Activated CD4-positive, alpha-beta T cell treated with anti-CD3 and anti-CD28 coated beads for 24 hours (primary cell): ENCODE results near the gene CEBPB.
"Not testable (repeated sequence)": the region's sequence is repeated elsewhere in the genome, so short reads cannot be mapped to it uniquely, and the experiment has no call there.

Experiments used
- DNase-seq, 2 donors: peaks; one replicate each; pipeline ENCODE4 v3.0.0-alpha.2; 2020; ENCODE audit warnings: low read depth in 2 of 2

The CEBPB gene

DNA sequence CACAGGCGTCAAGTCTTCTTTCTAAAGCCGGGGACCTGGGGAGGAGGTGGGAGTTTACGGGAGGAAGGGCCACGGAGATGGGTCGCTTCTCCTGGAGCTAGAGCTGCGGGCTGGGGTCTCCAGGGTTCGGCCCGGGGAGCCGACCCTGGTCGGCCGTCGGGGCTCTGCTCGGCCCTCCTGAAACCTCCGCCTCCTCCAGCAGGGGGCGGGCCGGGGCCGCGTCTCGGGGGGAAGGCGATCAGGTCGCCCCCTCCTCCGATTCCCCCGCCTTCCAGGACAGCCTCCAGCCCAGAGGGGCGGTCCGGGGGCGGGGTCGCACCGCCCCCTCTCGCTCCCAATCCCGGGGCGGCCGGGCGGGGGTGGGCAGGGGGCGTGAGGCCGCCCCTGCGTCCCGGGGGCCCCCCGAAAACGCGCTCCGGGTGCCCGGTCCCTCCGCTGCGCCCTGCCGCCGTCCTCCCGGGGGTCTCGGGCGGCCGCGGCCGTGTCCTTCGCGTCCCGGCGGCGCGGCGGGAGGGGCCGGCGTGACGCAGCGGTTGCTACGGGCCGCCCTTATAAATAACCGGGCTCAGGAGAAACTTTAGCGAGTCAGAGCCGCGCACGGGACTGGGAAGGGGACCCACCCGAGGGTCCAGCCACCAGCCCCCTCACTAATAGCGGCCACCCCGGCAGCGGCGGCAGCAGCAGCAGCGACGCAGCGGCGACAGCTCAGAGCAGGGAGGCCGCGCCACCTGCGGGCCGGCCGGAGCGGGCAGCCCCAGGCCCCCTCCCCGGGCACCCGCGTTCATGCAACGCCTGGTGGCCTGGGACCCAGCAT, at the start of gene CEBPB:
CEBPB (plus strand) TSS at position 580 of the 814 bp plus-strand sequence; CDS start at position 784, 204 bp downstream.
- DNase-seq: peak; percentile 75 to 79

DNA sequence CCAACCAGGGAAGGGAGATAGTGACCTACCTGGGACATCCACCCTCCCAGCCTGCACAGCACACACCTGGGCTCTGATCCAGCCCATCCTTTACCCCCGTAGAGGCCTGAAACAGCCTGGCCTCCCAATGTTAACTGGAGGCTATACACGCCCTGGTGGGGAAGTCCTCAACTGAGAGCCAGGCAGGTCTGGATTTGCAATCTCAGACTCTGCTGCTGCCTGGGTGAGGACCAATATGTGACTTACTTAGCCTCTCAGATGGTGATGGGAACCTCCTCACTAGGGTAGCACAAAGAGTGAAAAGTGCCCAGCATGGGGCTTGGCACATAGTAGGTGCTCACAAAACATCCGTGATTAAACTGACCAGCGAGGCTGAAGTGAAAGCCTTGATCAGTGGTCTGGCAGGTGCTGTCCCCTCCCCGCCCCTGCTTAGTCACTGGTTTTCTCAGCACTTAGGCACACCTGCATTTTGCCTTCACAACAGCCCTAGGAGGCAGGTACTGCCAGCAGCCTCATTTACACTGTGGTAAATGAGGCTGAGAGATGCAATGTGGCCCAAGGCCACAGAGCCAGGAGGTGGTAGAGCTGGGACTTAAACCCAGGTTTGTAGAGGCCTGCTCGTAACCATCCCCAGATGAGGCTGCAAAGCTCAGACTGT, 49.5 kb upstream of the CEBPB start:
- no peak for DNase-seq

DNA sequence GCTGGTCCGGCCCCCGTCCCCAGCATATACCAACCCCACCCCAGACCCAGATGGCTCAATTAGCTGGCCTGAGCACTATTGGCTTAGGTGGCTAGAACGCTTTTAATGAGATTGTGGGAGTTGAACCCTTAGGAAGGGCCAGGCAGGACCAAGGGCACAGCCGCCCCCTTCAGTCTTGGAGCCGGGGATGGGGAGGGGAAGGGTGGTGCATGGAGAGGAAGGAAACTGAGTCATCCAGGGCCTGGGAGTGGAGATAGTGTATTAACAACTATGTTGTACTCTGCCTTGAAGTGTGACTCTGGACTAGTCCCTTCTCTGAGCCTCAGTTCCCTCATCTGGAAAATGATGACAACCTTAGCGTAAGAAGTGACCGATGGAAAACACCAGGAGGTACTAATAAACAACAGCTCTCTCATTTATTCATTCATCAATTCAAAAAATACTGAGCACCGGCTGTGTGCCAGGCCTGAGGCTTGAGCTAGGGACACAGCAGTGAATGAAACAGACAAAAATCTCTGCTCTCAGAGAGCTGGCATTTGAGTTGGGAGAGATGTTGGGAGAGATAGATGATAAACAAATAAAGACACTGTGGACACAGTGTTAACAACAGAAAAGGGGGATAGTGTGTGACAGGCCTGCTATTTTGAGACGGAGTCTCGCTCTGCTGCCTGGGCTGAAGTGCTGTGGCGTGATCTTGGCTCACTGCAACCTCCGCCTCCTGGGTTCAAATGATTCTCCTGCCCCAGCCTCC, 48.6 kb upstream of the CEBPB start:
- DNase-seq: no peak

DNA sequence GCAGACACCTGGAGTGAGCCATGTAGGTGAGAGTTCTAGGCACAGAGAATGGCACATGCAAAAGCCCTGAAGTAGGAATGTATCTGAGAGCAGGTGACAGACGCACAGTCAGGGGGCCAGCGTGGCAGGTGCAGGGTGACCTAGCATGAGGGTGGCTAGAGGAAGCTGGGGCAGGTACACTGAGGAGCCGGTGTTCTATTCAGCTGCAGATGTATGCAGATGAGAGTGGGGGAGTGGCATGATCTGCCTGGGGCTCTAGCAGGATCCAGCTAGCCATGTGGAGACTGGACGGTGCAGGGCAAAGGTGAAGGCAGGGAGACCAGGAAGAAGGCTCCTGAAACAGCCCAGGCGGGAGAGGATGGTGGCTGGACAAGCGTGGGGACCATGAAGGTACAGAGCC, 47.8 kb upstream of the CEBPB start:
- no peak for DNase-seq

DNA sequence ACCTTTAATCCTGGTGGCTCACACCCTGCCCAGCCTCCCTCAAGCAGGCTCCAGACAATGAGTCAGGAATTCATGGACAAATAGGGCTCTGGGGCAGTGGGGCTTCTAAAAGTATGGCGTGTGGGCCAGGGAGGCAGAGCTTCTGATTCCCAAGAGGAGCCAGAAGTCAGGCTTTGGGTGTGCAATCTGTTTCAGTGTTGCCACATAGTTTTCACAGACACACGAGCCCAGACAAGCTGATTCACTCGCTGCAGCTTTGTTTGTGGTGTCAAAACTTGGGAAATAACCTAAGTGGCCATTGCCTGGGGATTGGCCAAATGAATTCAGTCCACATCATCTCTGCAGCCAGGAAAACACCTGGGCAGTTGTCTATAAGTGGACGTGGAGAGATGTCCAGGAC, 46.3 kb upstream of the CEBPB start:
- no peak for DNase-seq

DNA sequence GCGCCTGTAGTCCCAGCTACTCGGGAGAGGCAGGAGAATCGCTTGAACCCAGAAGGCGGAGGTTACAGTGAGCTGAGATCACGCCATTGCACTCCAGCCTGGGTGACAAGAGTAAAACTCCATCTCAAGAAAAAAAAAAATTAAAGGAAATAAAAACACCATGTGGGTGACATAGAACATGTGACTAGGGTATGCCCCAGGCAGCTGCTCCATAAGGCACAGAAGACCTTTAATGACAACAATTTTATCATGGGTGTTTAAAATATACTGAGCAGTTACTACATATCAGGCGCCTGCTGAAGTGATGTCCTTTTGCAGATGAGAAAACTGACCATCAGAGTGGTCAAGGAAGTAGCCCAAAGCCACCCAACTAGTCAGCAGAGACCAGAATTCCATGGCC, 45.1 kb upstream of the CEBPB start:
- no peak for DNase-seq

DNA sequence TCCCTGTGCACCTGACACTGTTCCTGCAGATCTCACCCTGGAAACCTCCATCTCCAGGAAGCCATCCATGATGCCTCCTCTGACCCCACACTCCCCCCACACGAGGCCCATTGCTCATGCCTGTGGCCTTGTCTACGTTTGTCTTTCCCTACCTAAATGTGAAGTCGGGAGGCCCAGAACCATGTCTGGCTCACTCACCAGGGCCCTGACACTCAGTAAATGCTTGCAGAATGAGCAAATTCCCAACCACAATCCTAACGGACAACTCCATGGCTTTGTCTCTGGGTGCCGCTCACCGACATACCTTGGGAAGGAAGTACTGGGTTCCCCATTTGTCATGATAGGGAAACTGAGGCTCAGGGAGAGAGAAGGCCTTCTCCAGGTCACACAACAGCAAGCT, 44.4 kb upstream of the CEBPB start:
- DNase-seq: no peak

DNA sequence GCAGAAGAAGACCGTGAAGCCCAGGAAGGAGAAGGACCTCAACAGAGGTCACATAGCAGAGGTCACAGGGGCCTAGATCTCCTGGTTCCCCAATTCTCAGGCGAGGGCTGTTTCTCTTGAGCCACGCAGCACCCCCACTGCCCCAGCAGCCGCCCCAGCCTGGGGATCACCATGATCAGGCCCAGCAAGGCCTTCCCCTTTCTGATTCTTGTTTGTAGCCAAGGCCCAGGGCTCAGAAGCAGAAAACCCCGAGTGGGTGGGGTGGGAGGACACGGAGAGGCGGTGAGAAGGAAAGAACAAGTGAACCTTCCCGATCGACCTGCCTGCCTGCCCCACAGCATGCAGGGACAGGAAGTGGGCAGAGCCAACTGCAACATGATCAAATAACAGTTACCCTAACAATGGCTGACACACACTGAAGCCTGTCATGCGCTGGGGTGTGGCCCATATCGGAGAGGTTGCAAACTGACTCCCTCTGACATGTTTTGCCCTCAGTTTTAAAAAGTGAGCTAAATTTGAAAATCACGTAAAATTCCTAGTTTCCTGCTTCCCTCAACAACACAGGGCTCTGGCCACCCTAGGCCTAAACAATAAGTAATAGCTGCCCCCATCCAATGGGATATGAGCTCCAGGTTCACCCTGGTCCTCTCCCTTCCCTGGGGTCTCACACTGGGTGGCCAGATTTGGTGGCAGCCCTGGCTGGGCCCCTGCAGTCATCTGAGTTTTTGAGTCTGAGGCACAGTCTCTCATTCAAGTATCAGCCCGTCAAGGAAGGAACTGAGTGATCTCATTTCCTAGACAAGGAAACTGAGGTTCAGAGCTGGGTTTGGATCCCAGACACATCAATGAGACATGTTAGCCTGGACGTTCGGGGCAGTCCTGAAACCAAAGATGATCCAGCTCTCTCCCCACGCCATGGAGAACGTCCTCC, 43.6 kb upstream of the CEBPB start:
- peak; percentile 54 to 56 for DNase-seq

DNA sequence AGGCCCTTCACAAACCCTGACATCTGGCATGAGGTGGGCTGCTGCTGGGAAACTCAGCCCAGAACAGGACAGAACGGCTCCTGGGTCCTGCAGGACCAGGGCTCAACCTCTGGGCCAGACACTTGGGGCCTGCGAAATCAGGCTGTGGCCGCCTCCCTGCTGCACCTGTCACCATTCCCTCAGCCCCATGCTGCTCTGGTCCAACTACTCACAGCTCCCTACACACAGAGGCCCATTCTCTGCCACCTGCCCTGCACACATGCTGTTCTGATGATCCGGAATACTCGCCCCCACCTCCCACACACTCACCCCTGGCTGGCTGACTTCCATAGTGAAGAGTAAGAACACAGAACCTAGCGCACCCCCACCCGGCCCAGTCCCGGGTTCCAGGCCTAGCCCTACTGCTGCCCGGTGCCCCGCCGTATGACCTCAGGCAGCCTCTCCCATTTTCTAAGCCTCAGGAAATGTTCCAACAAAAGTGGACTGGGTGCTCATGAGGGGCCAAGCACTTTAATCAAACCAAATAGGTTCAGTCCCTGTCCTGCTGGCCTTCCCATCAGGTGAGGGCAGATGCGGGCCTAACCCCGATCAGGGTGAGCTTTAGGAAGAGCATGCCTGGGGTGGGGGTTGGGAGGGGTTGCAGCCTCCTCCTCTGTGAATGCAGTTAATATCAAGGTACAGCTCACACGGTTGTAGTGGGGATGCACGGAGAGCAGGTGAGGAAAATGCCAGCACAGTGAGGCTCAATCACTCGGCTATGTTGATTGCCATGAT, 41.0 kb upstream of the CEBPB start:
- no peak for DNase-seq

DNA sequence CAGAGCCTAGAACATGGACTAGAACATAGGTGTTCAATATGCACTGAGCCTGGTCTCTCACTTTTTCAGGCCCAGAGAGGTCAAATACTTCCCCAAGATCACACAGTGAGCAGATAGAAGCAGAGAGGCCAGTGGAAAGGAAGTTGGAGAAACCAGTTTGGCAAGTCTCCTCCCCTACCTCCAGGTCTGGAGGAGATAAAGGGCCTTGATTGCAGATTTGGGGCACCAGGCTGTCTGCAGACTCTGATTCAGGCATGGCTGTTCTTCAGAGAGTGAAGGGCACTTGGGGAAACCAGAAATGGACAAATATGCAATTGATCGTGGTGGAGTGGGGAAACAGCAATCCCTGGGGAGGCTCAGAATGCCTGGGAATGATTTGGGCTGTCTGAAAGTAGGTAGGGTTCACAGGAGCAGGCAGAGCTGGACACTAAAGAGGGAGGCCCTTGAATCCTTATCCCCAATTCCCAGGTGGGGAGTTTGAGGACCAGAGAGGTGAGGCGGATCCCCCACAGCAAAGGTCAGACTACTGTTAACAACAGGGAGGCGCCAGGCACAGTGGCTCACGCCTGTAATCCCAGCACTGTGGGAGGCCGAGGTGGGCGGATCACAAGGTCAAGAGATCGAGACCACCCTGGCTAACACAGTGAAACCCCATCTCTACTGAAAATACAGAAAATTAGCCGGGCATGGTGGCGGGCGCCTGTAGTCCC, 39.4 kb upstream of the CEBPB start:
- no peak for DNase-seq

DNA sequence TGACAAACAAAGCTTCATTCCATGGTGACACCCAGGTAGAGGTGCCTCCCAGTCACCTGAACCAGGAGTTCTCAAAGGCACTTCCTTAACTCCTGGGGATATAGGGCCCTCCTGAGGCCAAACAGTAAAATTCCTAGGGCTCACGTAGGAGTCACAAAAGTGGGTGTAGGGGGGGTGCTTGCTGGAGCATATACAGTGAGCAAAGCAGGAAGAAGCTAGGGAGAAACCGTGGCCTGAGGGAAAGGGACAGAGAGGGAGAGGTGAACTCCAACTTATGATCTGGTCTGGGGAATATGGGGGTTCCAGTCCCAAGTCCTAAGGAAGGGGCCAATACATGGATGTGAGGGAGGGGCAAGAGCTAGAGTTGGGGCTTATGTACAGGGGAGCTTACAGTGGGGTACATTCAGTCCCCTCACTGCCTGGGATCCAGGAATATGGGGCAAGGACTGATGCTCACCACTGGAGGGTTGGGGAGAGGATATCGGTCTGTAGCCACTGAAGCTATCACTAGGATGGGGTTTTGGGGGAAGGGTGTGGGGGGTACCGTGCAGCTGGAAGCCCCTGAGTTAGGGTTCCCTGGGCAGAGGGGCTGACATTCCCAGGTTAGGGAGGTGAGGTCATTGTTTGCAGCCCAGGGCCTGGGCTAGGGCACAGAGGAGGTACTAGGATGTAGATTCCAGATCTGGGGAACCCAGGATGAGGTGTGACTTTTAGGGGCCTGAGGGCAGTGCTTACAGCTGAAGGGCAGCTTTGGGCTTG, 38.1 kb upstream of the CEBPB start:
- no peak for DNase-seq

DNA sequence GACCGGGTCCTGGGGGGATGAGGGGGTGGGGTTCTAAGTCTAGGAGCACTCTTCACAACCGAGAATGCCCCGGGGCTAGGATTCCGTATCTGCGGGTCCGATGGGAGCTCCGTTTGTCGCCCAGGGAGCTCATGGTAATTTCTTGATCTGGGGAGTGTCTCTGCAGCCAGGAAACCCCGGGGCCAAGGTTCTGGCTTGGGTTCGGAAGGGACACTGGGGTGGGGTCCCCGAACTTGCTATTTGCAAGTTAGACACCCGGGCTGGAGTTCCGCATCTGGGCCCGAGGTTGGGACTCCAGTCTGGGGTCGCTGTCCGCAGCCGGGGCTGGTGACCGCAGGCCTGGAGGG, 37.5 kb upstream of the CEBPB start:
- DNase-seq: no peak

DNA sequence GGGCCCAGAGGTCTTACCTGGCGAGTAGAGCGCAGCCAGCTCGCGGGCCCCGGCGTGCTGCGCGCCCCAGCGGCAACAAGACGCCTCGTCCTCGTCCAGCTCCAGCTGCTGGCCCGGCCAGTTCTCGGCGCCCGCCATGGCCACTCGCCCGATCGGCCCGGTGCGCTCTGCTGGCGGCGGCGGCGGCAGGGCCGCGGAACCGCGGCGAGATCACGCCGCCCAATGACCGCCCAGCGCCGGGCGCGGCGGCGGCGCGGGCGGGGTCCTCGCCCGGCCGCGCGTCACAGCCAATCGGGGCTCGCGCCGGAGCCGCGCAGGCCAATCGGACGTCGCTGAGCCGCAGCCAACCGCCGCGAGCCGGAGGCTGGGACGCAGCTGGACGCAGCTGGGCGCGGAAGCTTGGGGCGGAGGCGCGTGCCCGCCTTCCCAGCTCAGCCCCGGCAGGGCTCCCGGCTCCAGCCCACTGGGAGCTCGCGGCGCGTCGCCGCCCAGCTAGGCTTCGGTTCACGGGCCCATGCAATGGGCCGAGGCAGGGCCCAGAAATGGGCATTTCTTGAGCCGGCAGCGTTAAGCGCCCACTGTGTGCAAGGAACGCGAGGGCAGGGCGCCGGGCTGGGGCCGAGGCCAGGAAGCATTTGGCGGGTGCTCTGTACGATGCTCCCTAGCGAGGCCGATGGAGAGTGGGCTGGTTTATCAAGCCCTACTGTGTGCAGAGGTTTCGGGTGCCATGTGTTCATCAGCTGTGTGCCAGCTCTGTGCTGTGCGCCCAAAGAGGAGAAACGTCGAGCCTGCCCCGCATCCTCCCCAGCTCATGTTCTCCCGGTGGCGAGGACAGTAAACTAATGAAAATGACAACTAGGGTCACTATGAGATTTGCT, 36.9 kb upstream of the CEBPB start, which contains the start of gene PEDS1:
PEDS1 (minus strand) TSS at position 224 of the 878 bp plus-strand sequence; CDS start at position 138, 86 bp downstream.
- peak; percentile 62 to 70 for DNase-seq

DNA sequence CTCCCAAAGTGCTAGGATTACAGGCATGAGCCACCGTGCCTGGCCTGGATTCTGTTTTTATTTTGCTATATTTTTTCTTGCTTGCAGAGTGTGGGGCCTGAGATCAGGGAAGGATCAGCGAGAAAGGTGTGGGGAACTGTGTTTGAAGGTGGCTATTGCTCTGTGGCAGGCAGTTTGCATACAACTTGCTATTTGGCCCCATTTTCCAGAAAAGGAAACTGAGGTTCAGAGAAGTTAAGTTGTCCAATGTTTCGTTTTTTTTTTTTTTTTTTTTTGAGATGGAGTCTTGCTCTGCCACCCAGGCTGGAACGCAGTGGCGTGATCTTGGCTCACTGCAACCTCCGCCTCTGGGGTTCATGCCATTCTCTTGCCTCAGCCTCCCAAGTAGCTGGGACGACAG, 29.1 kb upstream of the CEBPB start:
- not testable (repeated sequence) for DNase-seq

DNA sequence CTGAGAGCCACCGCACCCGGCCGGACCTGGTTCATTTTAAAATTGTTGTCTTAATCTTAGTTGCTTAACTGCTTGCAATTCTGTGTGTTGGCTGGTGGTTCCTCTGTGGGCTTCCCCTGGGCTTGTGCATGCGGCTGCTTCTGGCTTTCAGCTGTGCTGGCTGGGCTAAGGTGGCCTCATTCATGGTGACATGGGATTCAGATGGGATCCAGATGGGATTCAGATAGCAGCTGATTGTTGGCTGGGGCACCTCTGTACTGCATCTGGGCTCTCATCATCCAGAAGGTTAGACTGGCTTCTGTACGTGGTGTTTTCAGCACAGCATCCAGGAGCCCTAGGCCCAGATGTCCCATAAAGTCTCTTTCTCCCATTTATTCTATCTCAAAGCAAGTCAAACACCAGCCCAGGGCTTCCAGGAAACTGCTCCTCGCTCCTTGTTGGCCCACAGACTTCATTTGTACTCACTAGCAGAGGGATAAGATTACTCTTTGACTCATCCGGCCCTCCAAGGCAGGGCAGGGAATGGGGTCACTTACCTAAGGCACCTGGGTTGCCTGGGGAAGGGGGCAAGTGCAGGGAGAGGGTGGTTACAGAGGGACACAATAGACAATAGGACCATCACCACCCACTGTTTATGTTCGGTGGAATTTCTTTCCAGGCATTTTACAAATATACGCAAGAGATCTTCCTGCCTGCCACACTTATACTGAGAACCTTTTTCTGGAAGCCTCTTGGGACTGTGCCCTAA, 26.9 kb upstream of the CEBPB start:
- DNase-seq: no peak

DNA sequence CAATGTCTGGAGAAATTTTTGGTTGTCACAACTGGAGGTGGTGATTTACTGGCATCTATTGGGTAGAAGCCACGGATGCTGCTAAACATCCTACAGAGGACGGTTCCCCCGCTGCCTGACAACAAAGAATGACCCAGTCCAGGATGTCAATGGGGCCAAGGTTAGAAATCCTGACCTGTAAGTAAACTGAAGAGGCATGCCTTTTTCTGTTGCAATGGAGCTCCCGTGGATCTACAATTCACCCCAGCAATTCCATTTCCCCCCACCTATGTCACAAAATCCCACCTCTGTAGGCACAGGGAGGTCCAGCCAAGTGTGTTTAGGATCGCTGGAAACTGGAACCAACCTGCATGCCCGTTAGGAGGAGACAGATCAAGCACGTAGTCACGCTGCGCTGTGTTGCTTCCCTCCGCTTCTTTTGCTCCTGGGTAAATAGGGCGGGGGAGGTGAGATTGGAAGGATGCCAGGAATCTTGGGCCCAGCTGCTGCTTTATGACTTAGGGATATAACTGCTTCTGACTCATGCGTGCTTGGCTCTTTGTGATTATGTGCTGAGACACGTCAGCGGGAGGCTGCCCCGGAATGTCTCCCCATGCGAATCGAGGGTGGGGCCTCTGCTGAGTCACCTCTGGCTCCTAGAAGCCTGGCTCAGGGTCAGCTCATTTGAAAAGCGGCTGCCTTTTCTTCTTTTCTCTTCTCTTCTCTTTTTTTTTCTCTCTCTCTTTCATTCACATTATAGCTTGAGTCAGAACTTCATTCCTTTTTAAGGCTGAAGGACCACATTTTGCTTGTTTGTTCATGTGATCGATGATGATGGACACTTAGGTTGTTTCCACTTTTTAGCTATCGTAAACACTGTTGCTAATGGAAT, 24.7 kb upstream of the CEBPB start:
- DNase-seq: peak; percentile 72 to 76
